Measurements from ENCODE around the gene POU6F2.

Gene POU6F2

GRCh38 chr7:39073432-39073831 lies 95.7 kb downstream of the POU6F2 start:
- DNase-seq = peak; percentile 90

- no peak for DNase-seq
These were observed 97.5 kb downstream of the POU6F2 start for GRCh38 chr7:39075210-39075609.

- peak; percentile 47 for DNase-seq
These were observed 106.1 kb downstream of the POU6F2 start for GRCh38 chr7:39083781-39084180.

GRCh38 chr7:39084349-39084748 lies 106.6 kb downstream of the POU6F2 start:
- DNase-seq = peak; percentile 96

- DNase-seq = no peak
These were observed 107.5 kb downstream of the POU6F2 start for GRCh38 chr7:39085189-39085588.

- peak; percentile 86 for DNase-seq
These were observed 107.9 kb downstream of the POU6F2 start for GRCh38 chr7:39085590-39086049.

GRCh38 chr7:39086638-39087360 lies 109.1 kb downstream of the POU6F2 start:
- DNase-seq = no peak

GRCh38 chr7:39088730-39089593 lies 111.3 kb downstream of the POU6F2 start:
- no peak for DNase-seq

- no peak for DNase-seq
These were observed 113.4 kb downstream of the POU6F2 start for GRCh38 chr7:39091145-39091544.

GRCh38 chr7:39091774-39092173 lies 114.1 kb downstream of the POU6F2 start:
- no peak for DNase-seq

GRCh38 chr7:39094731-39095130 lies 117.0 kb downstream of the POU6F2 start:
- no peak for DNase-seq

GRCh38 chr7:39095875-39096619 lies 118.3 kb downstream of the POU6F2 start:
- no peak for DNase-seq

- no peak for DNase-seq
These were observed 120.8 kb downstream of the POU6F2 start for GRCh38 chr7:39098506-39098905.

- DNase-seq = no peak
These were observed 121.4 kb downstream of the POU6F2 start for GRCh38 chr7:39099146-39099545.

- no peak for DNase-seq
These were observed 122.6 kb downstream of the POU6F2 start for GRCh38 chr7:39100270-39100669.

GRCh38 chr7:39102234-39102633 lies 124.5 kb downstream of the POU6F2 start:
- peak; percentile 81 for DNase-seq

- DNase-seq = no peak
These were observed 128.0 kb downstream of the POU6F2 start for GRCh38 chr7:39105720-39106119.

GRCh38 chr7:39125846-39126245 lies 148.1 kb downstream of the POU6F2 start:
- no peak for DNase-seq

GRCh38 chr7:39127058-39127457 lies 149.3 kb downstream of the POU6F2 start:
- DNase-seq = no peak

- no peak for DNase-seq
These were observed 150.7 kb downstream of the POU6F2 start for GRCh38 chr7:39128287-39128843.

GRCh38 chr7:39130274-39130673 lies 152.6 kb downstream of the POU6F2 start:
- DNase-seq = peak; percentile 31

GRCh38 chr7:39130857-39131526 lies 153.3 kb downstream of the POU6F2 start:
- DNase-seq = peak; percentile 70

All from NCI-H748 treated with DMSO at 0.1 percent for 48 hours (cell line).